CD4-positive, alpha-beta memory T cell (primary cell): ENCODE measurements around the gene FAM200A. TPM values are rescaled to one million over a fixed set of nuclear protein-coding genes. Genes with fewer than 3 reads are reported as not detected.

Source experiments
- CTCF ChIA-PET: fragments of 350-600 bp; sonication (Branson Sonifier 250); formaldehyde crosslinking; loops from one replicate; lab custom pipeline; 2021; ENCODE audit warnings: inconsistent platforms; ENCODE audit not compliant: partially characterized antibody; lab: Charles Lee
- POLR2A ChIA-PET: fragments of 350-600 bp; sonication (Branson Sonifier 250); formaldehyde crosslinking; loops from one replicate; lab custom pipeline; 2021; ENCODE audit not compliant: partially characterized antibody; lab: Charles Lee
- DNase-seq, 5 donors: peaks; one replicate each; pipeline versions ENCODE4 v3.0.0 to v3.0.0-alpha.2; 2020 to 2022; ENCODE audit warnings: mixed read lengths in 1 of 5
- H3K27ac ChIP-seq: one replicate; pipeline ENCODE4 v1.7.0; 2013; ENCODE audit warnings: low read depth, low read length
- H3K27me3 ChIP-seq: 2 replicates; pipeline ENCODE4 v1.7.0; 2013; ENCODE audit warnings: mild to moderate bottlenecking, low read length, moderate library complexity; ENCODE audit not compliant: insufficient read depth
- H3K36me3 ChIP-seq: 2 replicates; pipeline ENCODE4 v1.7.0; 2013; ENCODE audit warnings: mild to moderate bottlenecking, low read length, moderate library complexity; ENCODE audit not compliant: insufficient read depth
- H3K4me1 ChIP-seq: 2 replicates; pipeline ENCODE4 v1.7.0; 2013; ENCODE audit warnings: mild to moderate bottlenecking, low read length, moderate library complexity; ENCODE audit not compliant: insufficient read depth
- H3K4me3 ChIP-seq, 2 donors: one replicate each; pipeline ENCODE4 v1.7.0; 2013; ENCODE audit warnings: low read length in 2 of 2, mild to moderate bottlenecking in 1 of 2
- H3K9me3 ChIP-seq, 2 donors: one replicate each; pipeline ENCODE4 v1.7.0; 2013; ENCODE audit warnings: low read length in 2 of 2, control low read depth in 1 of 2; ENCODE audit not compliant: control insufficient read depth in 1 of 2
- H3K27ac Mint-ChIP-seq, 7 donors: one replicate each; pipeline ENCODE4 v1.8.0; 2020 to 2021; ENCODE audit warnings: mixed read lengths in 7 of 7, mild to moderate bottlenecking in 6 of 7, inconsistent platforms in 3 of 7, moderate library complexity in 3 of 7
- H3K27me3 Mint-ChIP-seq, 2 donors: one replicate each; pipeline ENCODE4 v1.8.0; 2020 to 2021; ENCODE audit warnings: mixed read lengths in 2 of 2
- H3K36me3 Mint-ChIP-seq, 2 donors: one replicate each; pipeline ENCODE4 v1.8.0; 2020 to 2021; ENCODE audit warnings: mixed read lengths in 2 of 2, inconsistent platforms in 1 of 2, mild to moderate bottlenecking in 1 of 2
- H3K4me1 Mint-ChIP-seq, 4 donors: one replicate each; pipeline ENCODE4 v1.8.0; 2020 to 2021; ENCODE audit warnings: mixed read lengths in 4 of 4, mild to moderate bottlenecking in 1 of 4
- H3K4me3 Mint-ChIP-seq, 8 donors: one replicate each; pipeline ENCODE4 v1.8.0; 2020 to 2021; ENCODE audit warnings: mixed read lengths in 8 of 8, mild to moderate bottlenecking in 7 of 8, moderate library complexity in 6 of 8, inconsistent platforms in 3 of 8
- H3K9me3 Mint-ChIP-seq, 8 donors: one replicate each; pipeline ENCODE4 v1.8.0; 2020 to 2021; ENCODE audit warnings: mixed read lengths in 8 of 8, mild to moderate bottlenecking in 5 of 8, inconsistent platforms in 3 of 8, moderate library complexity in 1 of 8
- intact Hi-C: fragments of 100-400 bp; cut with micrococcal nuclease; formaldehyde crosslinking; loops from one replicate; pipeline ENCODE4 v1.15.1; 2023
- polyA plus RNA-seq, 2 donors: library from polyadenylated mRNA; unstranded; fragments of 300-500 nt; fragmentation: Illumina TruSeq; gene quantifications; one replicate each; pipeline ENCODE4 v1.2.3, GENCODE V29; 2021
- total RNA-seq, 2 experiments: library from RNA; stranded (reverse); gene quantifications; one replicate each; pipeline ENCODE4 v1.2.3, GENCODE V29; 2021

FAM200A gene
- total and polyA plus RNA-seq, 4 experiments from 2014 or later, result 1.6 to 13.0 (median 9.4) TPM

DNA sequence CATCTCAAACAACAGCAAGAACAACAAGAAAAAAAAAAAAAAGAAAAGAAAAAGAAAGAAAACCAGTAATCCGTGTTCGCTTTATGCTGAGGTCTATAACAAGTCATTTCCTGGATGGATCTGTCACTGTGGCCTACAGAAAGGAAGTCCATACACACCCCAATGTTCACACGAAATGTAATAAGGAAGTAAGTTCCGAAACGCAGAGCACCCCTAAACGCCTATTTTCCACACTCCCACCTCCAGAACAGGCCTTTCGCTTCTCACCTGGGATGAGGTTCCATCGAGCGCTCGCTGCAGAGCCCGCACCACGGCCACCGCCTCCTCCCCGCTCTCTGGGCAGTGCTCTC, 52.6 kb downstream of the FAM200A start:
- peaks cover 0 to 4% (median 1%) of the 10 kb centered on the region in 8 donors for H3K9me3 Mint-ChIP-seq
- H3K27ac ChIP-seq, result peak overlapping the region; percentile 96
- peaks cover 24% of the 10 kb centered on the region for H3K4me1 ChIP-seq
- peak; percentile 49 to 62 (median 54) for DNase-seq
- H3K9me3 ChIP-seq, result peaks cover 0 to 2% of the 10 kb centered on the region in 2 donors
- intact Hi-C loops, result loop anchor here (1.0 kb wide), 2 partner anchors 90 to 117 kb away; partner anchors contain the start of gene ZSCAN25
- POLR2A ChIA-PET, result interaction anchor here (1.0 to 3.7 kb wide), 21 partner anchors 8 to 1719 kb away, joined by 3 to 61 read pairs (median 7); partner anchors contain the start of genes ATP5MF, BUD31, FAM200A and PDAP1
- peaks cover 20 to 33% of the 10 kb centered on the region in 2 donors for H3K36me3 Mint-ChIP-seq
- no peaks in the 10 kb centered on the region for H3K27me3 ChIP-seq
- CTCF ChIA-PET, result interaction anchor here (1.1 kb wide), 1 partner anchor 26 kb away, joined by 3 read pairs; no protein-coding TSS in a partner anchor
- peak overlapping the region; percentile 98 to 100 (median 100) for H3K4me3 Mint-ChIP-seq
- peaks cover 19% of the 10 kb centered on the region for H3K36me3 ChIP-seq
- no peaks in the 10 kb centered on the region for H3K27me3 Mint-ChIP-seq
- peak overlapping the region; percentile 97 to 100 (median 100) for H3K27ac Mint-ChIP-seq
- H3K4me3 ChIP-seq, result peak overlapping the region; percentile 95 to 98
- peaks cover 16 to 43% (median 29%) of the 10 kb centered on the region in 4 donors for H3K4me1 Mint-ChIP-seq

DNA sequence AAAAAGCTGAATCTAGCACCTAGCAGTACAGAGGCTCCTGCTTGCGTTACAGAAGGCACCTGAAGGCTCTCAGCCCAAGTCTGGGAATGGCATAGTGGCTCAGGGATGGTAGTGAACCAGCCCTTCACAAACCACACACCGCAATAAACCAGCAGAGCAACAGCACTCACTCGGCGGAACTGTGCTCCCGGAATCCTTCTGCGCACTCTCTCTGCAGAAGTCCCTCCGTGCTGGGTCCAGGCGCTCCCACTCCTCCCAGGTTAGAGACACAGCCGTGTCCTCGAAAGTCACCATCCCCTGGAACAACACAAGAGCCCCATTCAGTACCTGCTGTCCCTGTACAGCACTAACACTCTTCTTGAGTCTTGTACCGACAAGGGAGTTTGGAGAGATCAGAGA, 53.4 kb downstream of the FAM200A start:
- Mint-ChIP-seq H3K9me3 (peaks cover 0 to 12% (median 9%) of the 10 kb centered on the region in 8 donors), H3K27me3 (no peaks in the 10 kb centered on the region), H3K36me3 (peaks cover 28 to 41% of the 10 kb centered on the region in 2 donors), H3K4me1 (peaks cover 17 to 42% (median 29%) of the 10 kb centered on the region in 4 donors), H3K4me3 (peak overlapping the region; percentile 98 to 100 (median 100)), H3K27ac (peak overlapping the region; percentile 88 to 100 (median 100))
- Histone ChIP-seq H3K27ac (peak overlapping the region; percentile 96), H3K4me3 (peak overlapping the region; percentile 71 to 98), H3K27me3 (no peaks in the 10 kb centered on the region), H3K4me1 (peaks cover 24% of the 10 kb centered on the region), H3K9me3 (peaks cover 3 to 10% of the 10 kb centered on the region in 2 donors), H3K36me3 (peaks cover 27% of the 10 kb centered on the region)
- POLR2A ChIA-PET, result interaction anchor here (0.9 to 3.7 kb wide), 6 partner anchors 22 to 96 kb away, joined by 3 to 61 read pairs (median 4); partner anchors contain the start of genes FAM200A and ZNF655
- CTCF ChIA-PET, result interaction anchor here (1.6 kb wide), 1 partner anchor 25 kb away, joined by 4 read pairs; the partner anchor contains the start of gene ZNF789
- intact Hi-C loops, result no loop called here
- no peak for DNase-seq

DNA sequence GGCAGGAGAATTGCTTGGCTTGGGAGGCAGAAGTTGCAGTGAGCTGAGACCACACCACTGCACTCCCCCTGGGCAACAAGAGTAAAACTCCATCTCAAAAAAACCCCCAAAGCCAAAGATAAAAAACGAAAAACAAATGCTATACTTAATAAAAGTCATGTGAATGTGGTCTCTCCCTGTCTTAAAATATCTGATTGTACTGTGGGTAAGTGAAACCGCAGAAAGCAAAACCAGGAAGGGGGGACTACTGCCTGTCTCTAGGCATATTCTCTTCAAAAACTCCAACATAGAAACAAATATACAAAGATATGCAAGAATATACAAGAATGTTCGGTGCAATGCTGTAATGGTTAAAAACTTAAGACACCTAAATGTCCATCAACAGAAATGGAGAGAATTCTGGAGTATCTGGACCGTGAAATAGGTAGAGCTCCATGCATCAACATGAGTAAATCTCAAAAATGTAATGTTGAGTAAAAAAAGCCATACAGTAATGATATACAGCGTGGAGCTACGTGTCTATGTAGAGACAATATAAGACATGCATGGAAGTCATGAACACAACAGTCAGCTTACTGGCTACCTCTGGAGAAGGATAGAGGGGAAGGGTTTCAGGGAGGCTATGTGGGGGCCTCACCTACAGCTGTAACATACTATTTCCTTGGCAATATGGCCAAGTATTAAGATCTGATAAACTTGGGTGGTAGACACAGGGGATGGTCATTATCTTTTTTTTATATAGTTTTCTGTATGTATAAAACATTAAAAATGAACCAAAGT, 54.0 kb downstream of the FAM200A start:
- Histone ChIP-seq H3K27ac (peak overlapping the region; percentile 96), H3K4me1 (peaks cover 24% of the 10 kb centered on the region), H3K27me3 (no peaks in the 10 kb centered on the region), H3K4me3 (peak overlapping the region; percentile 71 to 98), H3K9me3 (peaks cover 6 to 12% of the 10 kb centered on the region in 2 donors), H3K36me3 (peaks cover 33% of the 10 kb centered on the region)
- Mint-ChIP-seq H3K4me3 (peak overlapping the region; percentile 98 to 100 (median 100)), H3K9me3 (peaks cover 0 to 16% (median 13%) of the 10 kb centered on the region in 8 donors), H3K27me3 (no peaks in the 10 kb centered on the region), H3K4me1 (peaks cover 17 to 42% (median 29%) of the 10 kb centered on the region in 4 donors), H3K27ac (peak overlapping the region; percentile 80 to 100 (median 96)), H3K36me3 (peaks cover 34 to 47% of the 10 kb centered on the region in 2 donors)
- ChIA-PET CTCF (interaction anchor here (1.2 to 1.6 kb wide), 3 partner anchors 22 to 52 kb away, joined by 3 to 4 read pairs (median 3); partner anchors contain the start of gene ZNF789), POLR2A (interaction anchor here (0.9 to 3.7 kb wide), 6 partner anchors 22 to 95 kb away, joined by 3 to 26 read pairs (median 4); partner anchors contain the start of genes FAM200A and ZNF655)
- DNase-seq, result peak in 1 of 5 donors; percentile 22
- intact Hi-C loops, result no loop called here

Other genes with a start within 250 kb of the FAM200A start
- 10 to 100 TPM; 46.2 to 51.5 TPM for gene ARPC1A, start 226.2 kb downstream of the FAM200A start, total RNA-seq
- gene ARPC1A, start 226.2 kb downstream of the FAM200A start, polyA plus RNA-seq, result 10 to 100 TPM; 49.1 to 64.2 TPM
- 100 to 1,000 TPM; 188 to 191 TPM for gene ARPC1B, start 177.4 kb downstream of the FAM200A start, total RNA-seq
- gene ARPC1B, start 177.4 kb downstream of the FAM200A start, polyA plus RNA-seq, result 100 to 1,000 TPM; 862 to 906 TPM
- 10 to 100 TPM; 66.0 to 67.0 TPM for gene PDAP1, start 143.5 kb downstream of the FAM200A start, total RNA-seq
- 10 to 100 TPM; 21.5 to 27.7 TPM for gene PDAP1, start 143.5 kb downstream of the FAM200A start, polyA plus RNA-seq
- 10 to 100 TPM; 60.0 to 61.3 TPM for gene BUD31, start 143.1 kb downstream of the FAM200A start, total RNA-seq
- 100 to 1,000 TPM; 163 to 175 TPM for gene BUD31, start 143.1 kb downstream of the FAM200A start, polyA plus RNA-seq
- gene PTCD1, start 113.3 kb downstream of the FAM200A start, total RNA-seq, result 1 to 10 TPM; 7.4 to 7.7 TPM
- 1 to 10 TPM in 1 of 2 donors, under 1 TPM in 1; 1.00 to 4.0 TPM for gene PTCD1, start 113.3 kb downstream of the FAM200A start, polyA plus RNA-seq
- 10 to 100 TPM; 49.2 to 54.7 TPM for gene CPSF4, start 113.2 kb downstream of the FAM200A start, total RNA-seq
- 10 to 100 TPM; 21.9 to 26.8 TPM for gene CPSF4, start 113.2 kb downstream of the FAM200A start, polyA plus RNA-seq
- gene ATP5MF, start 85.9 kb downstream of the FAM200A start, total RNA-seq, result 100 to 1,000 TPM; 155 to 160 TPM
- gene ATP5MF, start 85.9 kb downstream of the FAM200A start, polyA plus RNA-seq, result 100 to 1,000 TPM; 371 to 438 TPM
- 10 to 100 TPM; 20.8 to 21.2 TPM for gene ZNF789, start 79.2 kb downstream of the FAM200A start, total RNA-seq
- gene ZNF789, start 79.2 kb downstream of the FAM200A start, polyA plus RNA-seq, result 1 to 10 TPM; 7.6 to 8.2 TPM
- gene ZNF394, start 51.8 kb downstream of the FAM200A start, total RNA-seq, result 10 to 100 TPM; 85.7 to 88.6 TPM
- gene ZNF394, start 51.8 kb downstream of the FAM200A start, polyA plus RNA-seq, result 10 to 100 TPM; 64.5 to 85.6 TPM
- gene ZKSCAN5, start 47.5 kb downstream of the FAM200A start, total RNA-seq, result 1 to 10 TPM; 8.8 to 9.3 TPM
- gene ZKSCAN5, start 47.5 kb downstream of the FAM200A start, polyA plus RNA-seq, result 1 to 10 TPM; 2.5 to 7.0 TPM
- 100 to 1,000 TPM; 137 to 150 TPM for gene ZNF655, start 6.5 kb upstream of the FAM200A start, total RNA-seq
- gene ZNF655, start 6.5 kb upstream of the FAM200A start, polyA plus RNA-seq, result 10 to 100 TPM; 66.8 to 74.0 TPM
- 1 to 10 TPM; 1.0 to 1.1 TPM for gene TMEM225B, start 46.2 kb upstream of the FAM200A start, total RNA-seq
- gene TMEM225B, start 46.2 kb upstream of the FAM200A start, polyA plus RNA-seq, result under 1 TPM; 0.61 to 0.98 TPM
- gene ZSCAN25, start 64.8 kb upstream of the FAM200A start, total RNA-seq, result 10 to 100 TPM; 40.4 to 43.1 TPM
- gene ZSCAN25, start 64.8 kb upstream of the FAM200A start, polyA plus RNA-seq, result 10 to 100 TPM; 10.2 to 18.3 TPM
- not detected for gene CYP3A5, start 127.9 kb upstream of the FAM200A start, total RNA-seq
- under 1 TPM; 0.19 to 0.45 TPM for gene CYP3A5, start 127.9 kb upstream of the FAM200A start, polyA plus RNA-seq
- gene CYP3A7, start 183.1 kb upstream of the FAM200A start, total RNA-seq, result not detected
- under 1 TPM in 1 of 2 donors, not detected in 1; 0.07 TPM for gene CYP3A7, start 183.1 kb upstream of the FAM200A start, polyA plus RNA-seq
- gene CYP3A4, start 232.1 kb upstream of the FAM200A start, total RNA-seq, result not detected
- not detected for gene CYP3A4, start 232.1 kb upstream of the FAM200A start, polyA plus RNA-seq